H1 (cell line): ENCODE data around the gene TATDN2.

Experiments
- EZH2 ChIP-seq: fragments of 200-600 bp; sonication (generic); IDR thresholded peaks from 2 replicates; pipeline ENCODE4 v1.7.1; 2012; ENCODE audit warnings: low read depth, mild to moderate bottlenecking, moderate library complexity, low read length, inconsistent platforms; ENCODE audit not compliant: severe bottlenecking
- MAFK ChIP-seq: IDR thresholded peaks from 2 replicates; pipeline ENCODE4 v1.6.1; 2012; ENCODE audit warnings: low read depth, mild to moderate bottlenecking, improper control_type of control experiment, low read length
- NRF1 ChIP-seq: IDR thresholded peaks from 2 replicates; pipeline ENCODE4 v1.6.1; 2011; ENCODE audit warnings: mild to moderate bottlenecking, low read depth, low read length, improper control_type of control experiment
- TAF1 ChIP-seq: IDR thresholded peaks from 2 replicates; pipeline ENCODE4 v1.6.1; 2011; ENCODE audit warnings: mild to moderate bottlenecking, low read depth, low read length

DNA sequence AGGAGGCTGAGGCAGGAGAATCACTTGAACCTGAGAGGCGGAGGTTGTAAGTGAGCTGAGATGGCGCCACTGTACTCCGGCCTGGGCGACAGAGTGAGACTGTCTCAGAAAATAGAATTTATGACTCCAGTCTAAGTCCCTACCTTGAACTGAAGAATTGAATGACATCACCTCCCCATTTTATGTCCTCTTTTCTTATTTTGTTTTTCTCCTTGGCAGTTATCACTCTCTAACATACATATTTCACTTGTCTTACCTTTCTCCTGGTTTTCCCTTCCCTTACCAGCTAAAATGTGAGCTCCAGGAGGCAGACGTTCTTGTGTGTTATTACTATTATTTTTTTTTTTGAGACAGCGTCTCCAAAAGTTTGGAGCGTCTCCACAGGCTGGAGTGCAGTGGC lies 7.6 kb downstream of the TATDN2 start:
- TF ChIP-seq EZH2: no peak
- TF ChIP-seq NRF1: no peak
- TF ChIP-seq TAF1: no peak
- no peak for TF ChIP-seq MAFK
